HG03025 (cell line): ENCODE results near the gene MEG3.

Experiments used
- ATAC-seq: cut with Tn5 transposase; IDR thresholded peaks from one replicate; pipeline ENCODE4 v1.9.1; 2021; ENCODE audit warnings: mild to moderate bottlenecking, moderate library complexity; ENCODE audit not compliant: unreplicated experiment, low FRiP score

Gene MEG3

GRCh38 chr14:100825713-100826331 lies at the start of gene MEG3:
MEG3 (plus strand) TSS chr14:100826118.
- no peak for ATAC-seq

- no peak for ATAC-seq
Measured at GRCh38 chr14:100776681-100777365, 49.1 kb upstream of the MEG3 start.

- no peak for ATAC-seq
Measured at GRCh38 chr14:100777366-100777817, 48.5 kb upstream of the MEG3 start.

- ATAC-seq: no peak
Measured at GRCh38 chr14:100777818-100778525, 47.9 kb upstream of the MEG3 start.

GRCh38 chr14:100778526-100778882 lies 47.4 kb upstream of the MEG3 start:
- no peak for ATAC-seq

GRCh38 chr14:100778951-100779690 lies 46.8 kb upstream of the MEG3 start:
- no peak for ATAC-seq

GRCh38 chr14:100779691-100780080 lies 46.2 kb upstream of the MEG3 start:
- ATAC-seq: no peak

- no peak for ATAC-seq
Measured at GRCh38 chr14:100780246-100780645, 45.7 kb upstream of the MEG3 start.

- no peak for ATAC-seq
Measured at GRCh38 chr14:100780646-100781355, 45.1 kb upstream of the MEG3 start.

- ATAC-seq: no peak
Measured at GRCh38 chr14:100781952-100782351, 44.0 kb upstream of the MEG3 start.

GRCh38 chr14:100782516-100783320 lies 43.2 kb upstream of the MEG3 start:
- no peak for ATAC-seq

- ATAC-seq: no peak
Measured at GRCh38 chr14:100783630-100784370, 42.1 kb upstream of the MEG3 start.

- no peak for ATAC-seq
Measured at GRCh38 chr14:100784523-100785337, 41.2 kb upstream of the MEG3 start.

GRCh38 chr14:100785338-100785615 lies 40.6 kb upstream of the MEG3 start:
- no peak for ATAC-seq

GRCh38 chr14:100785626-100786025 lies 40.3 kb upstream of the MEG3 start:
- no peak for ATAC-seq

- no peak for ATAC-seq
Measured at GRCh38 chr14:100786131-100786530, 39.8 kb upstream of the MEG3 start.

GRCh38 chr14:100786576-100787219 lies 39.2 kb upstream of the MEG3 start:
- no peak for ATAC-seq

GRCh38 chr14:100787659-100788058 lies 38.3 kb upstream of the MEG3 start:
- no peak for ATAC-seq
